LNCaP clone FGC (cell line): ENCODE results near the gene MRPS27.
"Not testable (repeated sequence)": the region's sequence is repeated elsewhere in the genome, so short reads cannot be mapped to it uniquely, and the experiment has no call there.

Experiments used
- DNase-seq: peaks from one replicate; pipeline ENCODE4 v3.0.0-alpha.2; 2011; ENCODE audit warnings: low read depth
- H3K4me3 ChIP-seq: 2 replicates; pipeline ENCODE4 v1.5.1; 2011; ENCODE audit warnings: mild to moderate bottlenecking, low read depth, low read length, control low read depth
- TF ChIP-seq, protein P1 (sequence below): IDR thresholded peaks from 2 replicates; pipeline ENCODE4 v1.5.1; 2012; ENCODE audit warnings: mild to moderate bottlenecking; ENCODE audit not compliant: control insufficient read depth, insufficient read depth; ENCODE audit errors: extremely low read depth

The MRPS27 gene

GRCh38 chr5:72171667-72172066 lies 148.4 kb downstream of the MRPS27 start:
- TF ChIP-seq, protein P1, sequence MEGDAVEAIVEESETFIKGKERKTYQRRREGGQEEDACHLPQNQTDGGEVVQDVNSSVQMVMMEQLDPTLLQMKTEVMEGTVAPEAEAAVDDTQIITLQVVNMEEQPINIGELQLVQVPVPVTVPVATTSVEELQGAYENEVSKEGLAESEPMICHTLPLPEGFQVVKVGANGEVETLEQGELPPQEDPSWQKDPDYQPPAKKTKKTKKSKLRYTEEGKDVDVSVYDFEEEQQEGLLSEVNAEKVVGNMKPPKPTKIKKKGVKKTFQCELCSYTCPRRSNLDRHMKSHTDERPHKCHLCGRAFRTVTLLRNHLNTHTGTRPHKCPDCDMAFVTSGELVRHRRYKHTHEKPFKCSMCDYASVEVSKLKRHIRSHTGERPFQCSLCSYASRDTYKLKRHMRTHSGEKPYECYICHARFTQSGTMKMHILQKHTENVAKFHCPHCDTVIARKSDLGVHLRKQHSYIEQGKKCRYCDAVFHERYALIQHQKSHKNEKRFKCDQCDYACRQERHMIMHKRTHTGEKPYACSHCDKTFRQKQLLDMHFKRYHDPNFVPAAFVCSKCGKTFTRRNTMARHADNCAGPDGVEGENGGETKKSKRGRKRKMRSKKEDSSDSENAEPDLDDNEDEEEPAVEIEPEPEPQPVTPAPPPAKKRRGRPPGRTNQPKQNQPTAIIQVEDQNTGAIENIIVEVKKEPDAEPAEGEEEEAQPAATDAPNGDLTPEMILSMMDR, result no peak
- no peak for DNase-seq
- no peak overlapping the region for H3K4me3 ChIP-seq

DNA sequence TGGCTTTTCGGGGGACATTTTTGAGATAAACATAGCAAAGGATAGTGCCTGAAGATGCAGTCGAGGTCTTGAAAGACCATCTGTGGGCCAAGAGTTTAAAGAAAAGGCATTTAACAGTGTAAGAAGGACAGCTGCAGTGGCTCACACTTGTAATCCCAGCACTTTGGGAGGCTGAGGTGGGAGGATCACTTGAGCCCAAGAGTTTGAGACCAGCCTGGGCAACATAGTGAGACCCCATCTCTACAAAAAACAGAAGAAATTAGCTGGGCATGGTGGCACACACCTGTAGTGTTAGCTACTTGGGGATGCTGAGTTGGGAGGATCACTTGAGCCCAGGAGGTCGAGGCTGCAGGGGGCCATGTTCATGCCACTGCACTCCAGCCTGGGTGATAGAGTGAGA lies 148.9 kb downstream of the MRPS27 start:
- not testable (repeated sequence) for DNase-seq, H3K4me3 ChIP-seq

DNA sequence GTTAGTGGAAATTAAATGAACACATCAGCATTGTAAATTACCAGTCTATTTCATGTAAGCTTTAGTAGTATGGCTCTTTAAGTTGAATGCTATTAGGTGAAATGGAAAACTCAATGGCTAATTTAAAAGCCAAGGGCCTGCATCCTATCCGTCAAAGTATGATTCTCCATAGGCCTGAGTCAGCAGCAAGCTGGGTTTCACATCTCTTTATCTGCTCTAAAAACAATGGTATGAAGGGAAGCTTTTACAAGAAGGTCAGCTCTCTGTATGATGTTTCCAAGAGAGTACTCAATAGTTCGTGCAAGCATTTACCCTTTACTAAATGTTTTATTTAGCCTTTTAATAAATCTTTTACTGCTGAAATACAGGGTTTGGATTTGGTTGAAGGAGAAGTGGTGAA lies 149.9 kb downstream of the MRPS27 start:
- no peak overlapping the region for H3K4me3 ChIP-seq
- TF ChIP-seq, protein P1, result no peak
- DNase-seq, result no peak
